Muscle of leg (tissue), 9 donors: Measurements from ENCODE around the gene NEDD9. TPM values are rescaled to one million over a fixed set of nuclear protein-coding genes. Genes with fewer than 3 reads are reported as not detected.

ENCODE experiments used
- polyA plus RNA-seq, 8 donors: library from polyadenylated mRNA; unstranded; fragments of 120-200 nt; gene quantifications; one replicate each; pipeline versions ENCODE4 v1.2.1 to v1.2.3, GENCODE V29; 2013; ENCODE audit warnings: inconsistent platforms in 1 of 8, low replicate concordance in 1 of 8; ENCODE audit not compliant: insufficient read length in 8 of 8, insufficient read depth in 1 of 8
- total RNA-seq: library from RNA; stranded (reverse); fragments of 120-200 nt; gene quantifications from one replicate; pipeline ENCODE4 v1.2.4, GENCODE V29; 2013

The NEDD9 gene
- total and polyA plus RNA-seq, 9 donors, result 7.3 to 18.4 (median 12.7) TPM

Other genes starting within 250 kb of the NEDD9 start
- gene ELOVL2, start 188.4 kb downstream of the NEDD9 start, total RNA-seq, result 1.5 TPM
- 1 to 10 TPM; 2.0 to 3.6 (median 2.7) TPM for gene ELOVL2, start 188.4 kb downstream of the NEDD9 start, polyA plus RNA-seq
- gene SMIM13, start 138.8 kb downstream of the NEDD9 start, total RNA-seq, result 6.6 TPM
- gene SMIM13, start 138.8 kb downstream of the NEDD9 start, polyA plus RNA-seq, result 10 to 100 TPM in 3 of 8 donors, 1 to 10 TPM in 5; 7.0 to 13.5 (median 9.4) TPM
- 0.04 TPM for gene ERVFRD-1, start 120.9 kb downstream of the NEDD9 start, total RNA-seq
- under 1 TPM; 0.04 to 0.39 (median 0.11) TPM for gene ERVFRD-1, start 120.9 kb downstream of the NEDD9 start, polyA plus RNA-seq